Lung (tissue), 12 donors: Measurements from ENCODE around the gene IGDCC3. TPM values are rescaled to one million over a fixed set of nuclear protein-coding genes. Genes with fewer than 3 reads are reported as not detected.
A peak's percentile ranks its signal among the peaks of the same experiment; 100 is the strongest.

Source experiments
- ATAC-seq: fragments of 200-7000 bp; cut with Tn5 transposase; one replicate; pipeline ENCODE4 v1.9.1; 2020; ENCODE audit warnings: moderate number of reproducible peaks; ENCODE audit not compliant: insufficient read depth, low FRiP score
- DNase-seq, 3 donors: peaks; one replicate each; pipeline ENCODE4 v3.0.0-alpha.2; 2013 to 2017
- H3K27ac ChIP-seq, 2 donors: one replicate each; pipeline ENCODE4 v1.5.1; 2013; ENCODE audit warnings: mild to moderate bottlenecking in 2 of 2, moderate library complexity in 2 of 2, control low read depth in 1 of 2, inconsistent platforms in 1 of 2, low read depth in 1 of 2, low read length in 1 of 2
- H3K27me3 ChIP-seq, 3 donors: one replicate each; pipeline ENCODE4 v1.5.1; 2013; ENCODE audit warnings: low read length in 2 of 3; ENCODE audit not compliant: control insufficient read depth in 3 of 3, insufficient read depth in 3 of 3
- H3K36me3 ChIP-seq, 4 donors: one replicate each; pipeline ENCODE4 v1.5.1; 2013; ENCODE audit warnings: low read length in 4 of 4, mild to moderate bottlenecking in 1 of 4, moderate library complexity in 1 of 4; ENCODE audit not compliant: control insufficient read depth in 4 of 4, insufficient read depth in 4 of 4
- H3K4me1 ChIP-seq, 5 donors: one replicate each; pipeline ENCODE4 v1.5.1; 2013; ENCODE audit warnings: low read length in 5 of 5, mild to moderate bottlenecking in 2 of 5, moderate library complexity in 1 of 5; ENCODE audit not compliant: control insufficient read depth in 5 of 5, insufficient read depth in 5 of 5
- H3K4me3 ChIP-seq: one replicate; pipeline ENCODE4 v1.5.1; 2013; ENCODE audit warnings: mild to moderate bottlenecking, control low read depth, moderate library complexity
- H3K9ac ChIP-seq, 2 donors: one replicate each; pipeline ENCODE4 v1.5.1; 2013; ENCODE audit warnings: low read length in 2 of 2, control low read depth in 1 of 2; ENCODE audit not compliant: insufficient read depth in 1 of 2
- H3K9me3 ChIP-seq, 4 donors: one replicate each; pipeline ENCODE4 v1.5.1; 2013; ENCODE audit warnings: low read length in 3 of 4, mild to moderate bottlenecking in 1 of 4, moderate library complexity in 1 of 4; ENCODE audit not compliant: control insufficient read depth in 4 of 4, insufficient read depth in 3 of 4
- CTCF ChIP-seq: IDR thresholded peaks from 2 replicates; pipeline ENCODE4 v1.5.1; 2012; ENCODE audit warnings: mild to moderate bottlenecking; ENCODE audit errors: control extremely low read depth, extremely low read depth
- WGBS, 2 donors: extraction: QIAGEN DNeasy Blood & Tissue Kit; methylation state at CpG; one replicate each; pipeline ENCODE4 v1.1.7; 2013; 5-methylcytosine and 5-hydroxymethylcytosine counted together
- polyA plus RNA-seq, 2 donors: library from polyadenylated mRNA; stranded (reverse); fragments of 200-250 nt; gene quantifications; one replicate each; pipeline ENCODE4 v1.2.1, GENCODE V29; 2013
- total RNA-seq, 2 donors: library from RNA; depleted of rRNA in 1 of 2; stranded (reverse); fragments of >200 nt in 1 of 2; gene quantifications; one replicate each; pipeline ENCODE4 v1.2.1, GENCODE V29; 2014 to 2021
- donor health status: control.
- donor health status: control.
- donor health status: Bipolar disorder and iron deficiency.
- donor health status: healthy.
- donor health status: DM: yes; HTN: yes; CAD: no.

Gene IGDCC3
- total and polyA plus RNA-seq, 4 donors, result 0.09 to 1.3 TPM; not detected in 2

GRCh38 chr15:65361708-65362459 is 15.9 kb downstream of the IGDCC3 start:
- 73 to 79% methylated on average over 32 of the region's 32 CpGs for WGBS, 2 donors
- Histone ChIP-seq H3K9me3 (no peaks in the 10 kb centered on the region), H3K36me3 (no peaks in the 10 kb centered on the region), H3K27me3 (no peaks in the 10 kb centered on the region), H3K27ac (no peak overlapping the region), H3K9ac (no peak overlapping the region), H3K4me3 (no peak overlapping the region), H3K4me1 (peaks cover 0 to 7% (median 0%) of the 10 kb centered on the region in 5 donors)
- no peak for TF ChIP-seq CTCF
- DNase-seq, result no peak
- no peak for ATAC-seq

GRCh38 chr15:65360506-65360905 is 17.3 kb downstream of the IGDCC3 start:
- Histone ChIP-seq H3K9ac (no peak overlapping the region), H3K27me3 (no peaks in the 10 kb centered on the region), H3K36me3 (no peaks in the 10 kb centered on the region), H3K27ac (no peak overlapping the region), H3K4me3 (no peak overlapping the region), H3K9me3 (no peaks in the 10 kb centered on the region), H3K4me1 (peaks cover 0 to 13% (median 6%) of the 10 kb centered on the region in 5 donors)
- WGBS, 2 donors, result 95 to 96% methylated on average over 1 of the region's 1 CpG
- ATAC-seq (no peak), DNase-seq (no peak)
- no peak for TF ChIP-seq CTCF

- no peak for TF ChIP-seq CTCF
- Histone ChIP-seq H3K36me3 (no peaks in the 10 kb centered on the region), H3K27me3 (no peaks in the 10 kb centered on the region), H3K9ac (peak overlapping the region in 1 of 2 donors; percentile 19), H3K4me3 (peak overlapping the region; percentile 26), H3K27ac (no peak overlapping the region), H3K4me1 (peaks cover 0 to 10% (median 7%) of the 10 kb centered on the region in 5 donors), H3K9me3 (peaks cover 0 to 3% (median 0%) of the 10 kb centered on the region in 4 donors)
- WGBS, 2 donors, result 16 to 19% methylated on average over 17 of the region's 17 CpGs
- peak in 1 of 3 donors; percentile 24 for DNase-seq
- ATAC-seq, result no peak
Measured at GRCh38 chr15:65355988-65356353, 21.8 kb downstream of the IGDCC3 start.
